Activated CD4-positive, alpha-beta T cell treated with anti-CD3 and anti-CD28 coated beads, Interleukin-2, amount 10 ng/mL, durations not matched to agents 7 days and 5 days (primary cell): Measurements from ENCODE around the gene PXDN. TPM values are rescaled to one million over a fixed set of nuclear protein-coding genes. Genes with fewer than 3 reads are reported as not detected.
A peak's percentile ranks its signal among the peaks of the same experiment; 100 is the strongest.
"Not testable (repeated sequence)": the region's sequence is repeated elsewhere in the genome, so short reads cannot be mapped to it uniquely, and the experiment has no call there.

Source experiments
- CTCF ChIA-PET: fragments of 350-600 bp; sonication (Branson Sonifier 250); formaldehyde crosslinking; loops from one replicate; lab custom pipeline; 2021; ENCODE audit warnings: antibody characterized with exemption; lab: Charles Lee
- POLR2A ChIA-PET: fragments of 350-600 bp; sonication (Branson Sonifier 250); formaldehyde crosslinking; loops from one replicate; lab custom pipeline; 2021; ENCODE audit warnings: antibody characterized with exemption; lab: Charles Lee
- DNase-seq: peaks from one replicate; pipeline ENCODE4 v3.0.0-alpha.2; 2020
- H3K27ac Mint-ChIP-seq: one replicate; pipeline ENCODE4 v1.8.0; 2021; ENCODE audit warnings: mild to moderate bottlenecking, moderate library complexity, mixed read lengths
- H3K27me3 Mint-ChIP-seq: one replicate; pipeline ENCODE4 v1.8.0; 2021; ENCODE audit warnings: mixed read lengths
- H3K36me3 Mint-ChIP-seq: one replicate; pipeline ENCODE4 v1.8.0; 2021; ENCODE audit warnings: low read depth, mixed read lengths
- H3K4me1 Mint-ChIP-seq: one replicate; pipeline ENCODE4 v1.8.0; 2021; ENCODE audit warnings: mixed read lengths
- H3K4me3 Mint-ChIP-seq: one replicate; pipeline ENCODE4 v1.8.0; 2021; ENCODE audit warnings: mild to moderate bottlenecking, moderate library complexity, mixed read lengths
- H3K9me3 Mint-ChIP-seq: one replicate; pipeline ENCODE4 v1.8.0; 2021; ENCODE audit warnings: mixed read lengths
- total RNA-seq, 2 experiments: library from RNA; stranded (reverse); gene quantifications; one replicate each; pipeline ENCODE4 v1.2.3, GENCODE V29; 2021

PXDN gene
- total RNA-seq, 2 experiments from 2014 or later, result 0.20 to 0.58 TPM

- no peaks in the 10 kb centered on the region for H3K36me3 Mint-ChIP-seq
- ChIA-PET POLR2A (no interaction called here), CTCF (interaction anchor here (1.2 kb wide), 1 partner anchor 17 kb away, joined by 3 read pairs; no protein-coding TSS in a partner anchor)
- no peak overlapping the region for H3K4me3 Mint-ChIP-seq
- H3K27me3 Mint-ChIP-seq, result no peaks in the 10 kb centered on the region
- no peaks in the 10 kb centered on the region for H3K4me1 Mint-ChIP-seq
- H3K9me3 Mint-ChIP-seq, result no peaks in the 10 kb centered on the region
- no peak overlapping the region for H3K27ac Mint-ChIP-seq
- DNase-seq, result no peak
Measured at GRCh38 chr2:1770566-1771380, 26.5 kb upstream of the PXDN start.

- ChIA-PET POLR2A (no interaction called here), CTCF (interaction anchor here (0.7 to 1.2 kb wide), 2 partner anchors 14 to 16 kb away, joined by 3 read pairs; no protein-coding TSS in a partner anchor)
- Mint-ChIP-seq H3K4me1 (no peaks in the 10 kb centered on the region), H3K27ac (no peak overlapping the region), H3K4me3 (no peak overlapping the region), H3K9me3 (no peaks in the 10 kb centered on the region), H3K27me3 (peaks cover 2% of the 10 kb centered on the region), H3K36me3 (no peaks in the 10 kb centered on the region)
- peak; percentile 56 for DNase-seq
Measured at GRCh38 chr2:1769703-1770422, 25.5 kb upstream of the PXDN start.

GRCh38 chr2:1767939-1768691 lies 23.8 kb upstream of the PXDN start:
- DNase-seq, result no peak
- POLR2A ChIA-PET, result no interaction called here
- no peak overlapping the region for H3K4me3 Mint-ChIP-seq
- no peaks in the 10 kb centered on the region for H3K9me3 Mint-ChIP-seq
- CTCF ChIA-PET, result interaction anchor here (0.9 to 1.5 kb wide), 2 partner anchors 12 to 30 kb away, joined by 3 read pairs; no protein-coding TSS in a partner anchor
- H3K4me1 Mint-ChIP-seq, result no peaks in the 10 kb centered on the region
- no peaks in the 10 kb centered on the region for H3K36me3 Mint-ChIP-seq
- no peak overlapping the region for H3K27ac Mint-ChIP-seq
- peaks cover 2% of the 10 kb centered on the region for H3K27me3 Mint-ChIP-seq

- ChIA-PET POLR2A (no interaction called here), CTCF (interaction anchor here (1.5 kb wide), 1 partner anchor 29 kb away, joined by 3 read pairs; no protein-coding TSS in a partner anchor)
- no peak for DNase-seq
- no peaks in the 10 kb centered on the region for H3K36me3 Mint-ChIP-seq
- H3K27me3 Mint-ChIP-seq, result peaks cover 2% of the 10 kb centered on the region
- H3K4me3 Mint-ChIP-seq, result no peak overlapping the region
- no peaks in the 10 kb centered on the region for H3K4me1 Mint-ChIP-seq
- H3K9me3 Mint-ChIP-seq, result no peaks in the 10 kb centered on the region
- no peak overlapping the region for H3K27ac Mint-ChIP-seq
Measured at GRCh38 chr2:1766851-1767811, 22.8 kb upstream of the PXDN start.

GRCh38 chr2:1766425-1766824 lies 22.1 kb upstream of the PXDN start:
- Mint-ChIP-seq H3K4me1 (no peaks in the 10 kb centered on the region), H3K27me3 (peaks cover 2% of the 10 kb centered on the region), H3K9me3 (no peaks in the 10 kb centered on the region), H3K36me3 (no peaks in the 10 kb centered on the region), H3K27ac (no peak overlapping the region), H3K4me3 (no peak overlapping the region)
- ChIA-PET CTCF (no interaction called here), POLR2A (no interaction called here)
- no peak for DNase-seq

GRCh38 chr2:1765201-1765600 lies 20.9 kb upstream of the PXDN start:
- H3K4me3 Mint-ChIP-seq, DNase-seq, H3K4me1 Mint-ChIP-seq, CTCF ChIA-PET, H3K9me3 Mint-ChIP-seq, H3K27me3 Mint-ChIP-seq, H3K36me3 Mint-ChIP-seq, POLR2A ChIA-PET, H3K27ac Mint-ChIP-seq: not testable (repeated sequence)

GRCh38 chr2:1759611-1759930 lies 15.3 kb upstream of the PXDN start:
- H3K27me3 Mint-ChIP-seq, result no peaks in the 10 kb centered on the region
- H3K36me3 Mint-ChIP-seq, result no peaks in the 10 kb centered on the region
- no peak for DNase-seq
- H3K4me3 Mint-ChIP-seq, result no peak overlapping the region
- no peaks in the 10 kb centered on the region for H3K9me3 Mint-ChIP-seq
- no peaks in the 10 kb centered on the region for H3K4me1 Mint-ChIP-seq
- ChIA-PET CTCF (no interaction called here), POLR2A (no interaction called here)
- H3K27ac Mint-ChIP-seq, result no peak overlapping the region

- Mint-ChIP-seq H3K27me3 (no peaks in the 10 kb centered on the region), H3K4me1 (no peaks in the 10 kb centered on the region), H3K9me3 (peaks cover 3% of the 10 kb centered on the region), H3K36me3 (no peaks in the 10 kb centered on the region), H3K27ac (no peak overlapping the region), H3K4me3 (no peak overlapping the region)
- DNase-seq, result no peak
- POLR2A ChIA-PET, result no interaction called here
- CTCF ChIA-PET, result no interaction called here
Measured at GRCh38 chr2:1758774-1759610, 14.7 kb upstream of the PXDN start.

GRCh38 chr2:1758171-1758570 lies 13.9 kb upstream of the PXDN start:
- ChIA-PET POLR2A (no interaction called here), CTCF (no interaction called here)
- Mint-ChIP-seq H3K27ac (no peak overlapping the region), H3K27me3 (no peaks in the 10 kb centered on the region), H3K4me3 (no peak overlapping the region), H3K4me1 (no peaks in the 10 kb centered on the region), H3K9me3 (peaks cover 3% of the 10 kb centered on the region), H3K36me3 (no peaks in the 10 kb centered on the region)
- DNase-seq, result no peak

GRCh38 chr2:1757567-1757966 lies 13.3 kb upstream of the PXDN start:
- Mint-ChIP-seq H3K4me3 (no peak overlapping the region), H3K9me3 (peaks cover 3% of the 10 kb centered on the region), H3K27me3 (no peaks in the 10 kb centered on the region), H3K4me1 (no peaks in the 10 kb centered on the region), H3K36me3 (no peaks in the 10 kb centered on the region), H3K27ac (no peak overlapping the region)
- CTCF ChIA-PET, result no interaction called here
- POLR2A ChIA-PET, result no interaction called here
- no peak for DNase-seq

GRCh38 chr2:1757146-1757545 lies 12.8 kb upstream of the PXDN start:
- H3K4me1 Mint-ChIP-seq, H3K9me3 Mint-ChIP-seq, POLR2A ChIA-PET, H3K4me3 Mint-ChIP-seq, H3K27ac Mint-ChIP-seq, H3K27me3 Mint-ChIP-seq, DNase-seq, H3K36me3 Mint-ChIP-seq: not testable (repeated sequence)
- CTCF ChIA-PET, result interaction anchor here (1.0 kb wide), 1 partner anchor 11 kb away, joined by 3 read pairs; no protein-coding TSS in a partner anchor
